Stomach (tissue), 4 donors: ENCODE measurements around the gene MB21D2.

ENCODE experiments used
- CTCF ChIP-seq, 7 experiments: fragments of 450-650 bp in 4 of 7; fragments of 200-600 bp in 3 of 7; sonication (generic) in 3 of 7; IDR thresholded peaks; one replicate each; pipeline ENCODE4 v1.5.1; 2016 to 2019; ENCODE audit warnings: antibody characterized with exemption in 7 of 7, control low read depth in 2 of 7, mild to moderate bottlenecking in 1 of 7
- EP300 ChIP-seq: sonication (generic); formaldehyde crosslinking; IDR thresholded peaks from one replicate; pipeline ENCODE4 v1.6.1; 2017; ENCODE audit warnings: antibody characterized with exemption
- POLR2AphosphoS5 ChIP-seq, 3 donors: sonication (generic); formaldehyde crosslinking; IDR thresholded peaks; one replicate each; pipeline ENCODE4 v1.6.1; 2016; ENCODE audit warnings: antibody characterized with exemption in 3 of 3

- TF ChIP-seq EP300 (no peak), POLR2AphosphoS5 (IDR thresholded peaks at IDR 0.05) (no peak), CTCF (IDR thresholded peaks at IDR 0.05) (no peak)
Observed at GRCh38 chr3:192958219-192958872, 40.7 kb upstream of the MB21D2 start.
